GM12875 (cell line): ENCODE measurements around the gene ESPNL.
"Not testable (repeated sequence)": the region's sequence is repeated elsewhere in the genome, so short reads cannot be mapped to it uniquely, and the experiment has no call there.

Experiments
- H3K4me3 ChIP-seq: one replicate; pipeline ENCODE4 v1.5.1; 2011; ENCODE audit warnings: low read depth, low read length, control low read depth
- CTCF ChIP-seq: IDR thresholded peaks from 2 replicates; pipeline ENCODE4 v1.5.1; 2011; ENCODE audit warnings: low read depth, mild to moderate bottlenecking, control low read depth, inconsistent platforms, low read length, moderate library complexity, borderline replicate concordance; ENCODE audit not compliant: insufficient read depth

Gene ESPNL

GRCh38 chr2:238061315-238062202 lies 38.6 kb upstream of the ESPNL start:
- peak overlapping the region; percentile 91 for H3K4me3 ChIP-seq
- no peak for TF ChIP-seq CTCF

- no peak overlapping the region for H3K4me3 ChIP-seq
- no peak for TF ChIP-seq CTCF
Measured at GRCh38 chr2:238063414-238064189, 36.5 kb upstream of the ESPNL start.

GRCh38 chr2:238064376-238064775 lies 35.8 kb upstream of the ESPNL start:
- TF ChIP-seq CTCF, result no peak

GRCh38 chr2:238065071-238065846 lies 34.9 kb upstream of the ESPNL start:
- no peak overlapping the region for H3K4me3 ChIP-seq
- TF ChIP-seq CTCF, result no peak

More at GRCh38 chr2:238064376-238064775, 35.8 kb upstream of the ESPNL start:
- no peak overlapping the region for H3K4me3 ChIP-seq

- TF ChIP-seq CTCF, result no peak
- no peak overlapping the region for H3K4me3 ChIP-seq
Measured at GRCh38 chr2:238066218-238066617, 33.9 kb upstream of the ESPNL start.

GRCh38 chr2:238066718-238067117 lies 33.4 kb upstream of the ESPNL start:
- H3K4me3 ChIP-seq, result not testable (repeated sequence)

- no peak for TF ChIP-seq CTCF
- H3K4me3 ChIP-seq, result no peak overlapping the region
Measured at GRCh38 chr2:238067939-238068338, 32.2 kb upstream of the ESPNL start.
